ENCODE data around the gene RAB19. TPM values are rescaled to one million over a fixed set of nuclear protein-coding genes. Genes with fewer than 3 reads are reported as not detected.

RAB19 gene
- total and polyA plus RNA-seq, 12 donors, result 0.44 TPM; not detected in 11

- Histone ChIP-seq H3K36me3 (replicated peaks in 1 of 2) (no peaks in the 10 kb centered on the region), H3K9me3 (replicated peaks in 1 of 3) (no peaks in the 10 kb centered on the region), H3K27ac (no peak overlapping the region), H3K4me3 (no peak overlapping the region), H3K27me3 (no peaks in the 10 kb centered on the region), H3K4me1 (replicated peaks in 1 of 2) (peaks cover 0 to 3% of the 10 kb centered on the region in 2 donors)
- WGBS, 4 donors, result 71 to 80% (median 74%) methylated on average over 4 of the region's 4 CpGs
- no peak for DNase-seq
- no peak for TF ChIP-seq POLR2A (IDR thresholded peaks at IDR 0.05)
- TF ChIP-seq, protein P1, sequence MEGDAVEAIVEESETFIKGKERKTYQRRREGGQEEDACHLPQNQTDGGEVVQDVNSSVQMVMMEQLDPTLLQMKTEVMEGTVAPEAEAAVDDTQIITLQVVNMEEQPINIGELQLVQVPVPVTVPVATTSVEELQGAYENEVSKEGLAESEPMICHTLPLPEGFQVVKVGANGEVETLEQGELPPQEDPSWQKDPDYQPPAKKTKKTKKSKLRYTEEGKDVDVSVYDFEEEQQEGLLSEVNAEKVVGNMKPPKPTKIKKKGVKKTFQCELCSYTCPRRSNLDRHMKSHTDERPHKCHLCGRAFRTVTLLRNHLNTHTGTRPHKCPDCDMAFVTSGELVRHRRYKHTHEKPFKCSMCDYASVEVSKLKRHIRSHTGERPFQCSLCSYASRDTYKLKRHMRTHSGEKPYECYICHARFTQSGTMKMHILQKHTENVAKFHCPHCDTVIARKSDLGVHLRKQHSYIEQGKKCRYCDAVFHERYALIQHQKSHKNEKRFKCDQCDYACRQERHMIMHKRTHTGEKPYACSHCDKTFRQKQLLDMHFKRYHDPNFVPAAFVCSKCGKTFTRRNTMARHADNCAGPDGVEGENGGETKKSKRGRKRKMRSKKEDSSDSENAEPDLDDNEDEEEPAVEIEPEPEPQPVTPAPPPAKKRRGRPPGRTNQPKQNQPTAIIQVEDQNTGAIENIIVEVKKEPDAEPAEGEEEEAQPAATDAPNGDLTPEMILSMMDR (IDR thresholded peaks at IDR 0.05), result no peak
- intact Hi-C loops (cut with DNase I), result no loop called here
Observed at GRCh38 chr7:140390034-140390433, 13.8 kb upstream of the RAB19 start.

- TF ChIP-seq, protein P1 (IDR thresholded peaks at IDR 0.05), result no peak
- no peaks in the 10 kb centered on the region for H3K36me3 ChIP-seq (replicated peaks in 1 of 2)
- intact Hi-C loops (cut with DNase I), result no loop called here
- H3K9me3 ChIP-seq (replicated peaks in 1 of 3), result no peaks in the 10 kb centered on the region
- H3K27me3 ChIP-seq, result no peaks in the 10 kb centered on the region
- no peak overlapping the region for H3K4me3 ChIP-seq
- 68 to 73% (median 71%) methylated on average over 8 of the region's 8 CpGs for WGBS, 4 donors
- peak in 1 of 7 donors; percentile 16 for DNase-seq
- peaks cover 0 to 3% of the 10 kb centered on the region in 2 donors for H3K4me1 ChIP-seq (replicated peaks in 1 of 2)
- H3K27ac ChIP-seq, result no peak overlapping the region
Observed at GRCh38 chr7:140390466-140391190, 13.2 kb upstream of the RAB19 start.

- no peaks in the 10 kb centered on the region for H3K36me3 ChIP-seq (replicated peaks in 1 of 2)
- no peaks in the 10 kb centered on the region for H3K9me3 ChIP-seq (replicated peaks in 1 of 3)
- WGBS, 4 donors, result 81 to 93% (median 88%) methylated on average over 1 of the region's 1 CpG
- intact Hi-C loops (cut with DNase I), result no loop called here
- DNase-seq, result no peak
- H3K27me3 ChIP-seq, result no peaks in the 10 kb centered on the region
- peaks cover 0 to 3% of the 10 kb centered on the region in 2 donors for H3K4me1 ChIP-seq (replicated peaks in 1 of 2)
- H3K4me3 ChIP-seq, result no peak overlapping the region
- TF ChIP-seq, protein P1 (IDR thresholded peaks at IDR 0.05), result no peak
- TF ChIP-seq POLR2A (IDR thresholded peaks at IDR 0.05), result no peak
- no peak overlapping the region for H3K27ac ChIP-seq
Observed at GRCh38 chr7:140391634-140392033, 12.2 kb upstream of the RAB19 start.

DNA sequence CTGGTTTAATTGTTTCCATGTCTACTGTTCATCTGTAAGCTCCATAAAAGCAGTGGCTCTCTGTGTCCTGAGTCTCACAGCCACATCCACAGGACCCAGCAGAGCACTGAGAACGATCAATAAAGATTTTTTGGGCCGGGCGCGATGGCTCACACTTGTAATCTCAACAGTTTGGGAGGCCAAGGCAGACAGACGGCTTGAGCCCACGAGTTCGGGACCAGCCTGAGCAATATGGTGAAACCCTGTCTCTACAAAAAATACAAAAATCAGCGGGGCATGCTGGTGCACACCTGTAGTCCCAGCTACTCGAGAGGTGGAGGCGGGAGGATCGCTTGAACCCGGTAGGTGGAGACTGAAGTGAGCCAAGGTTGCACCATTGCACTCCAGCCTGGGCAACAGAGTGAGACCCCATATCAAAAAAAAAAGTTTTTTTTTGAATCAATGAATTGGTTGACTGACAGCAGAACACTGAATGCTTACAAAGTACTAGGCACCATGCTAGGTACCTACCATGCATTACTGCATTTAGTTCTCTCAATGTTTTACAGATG, 10.0 kb upstream of the RAB19 start:
- Histone ChIP-seq H3K4me1 (replicated peaks in 1 of 2) (peaks cover 0 to 9% of the 10 kb centered on the region in 2 donors), H3K27me3 (no peaks in the 10 kb centered on the region), H3K4me3 (no peak overlapping the region), H3K9me3 (replicated peaks in 1 of 3) (no peaks in the 10 kb centered on the region), H3K36me3 (replicated peaks in 1 of 2) (no peaks in the 10 kb centered on the region), H3K27ac (no peak overlapping the region)
- WGBS, 4 donors, result 95 to 97% (median 97%) methylated on average over 11 to 12 of the region's 12 CpGs
- intact Hi-C loops (cut with DNase I), result no loop called here
- TF ChIP-seq, protein P1 (IDR thresholded peaks at IDR 0.05), result no peak
- no peak for TF ChIP-seq POLR2A (IDR thresholded peaks at IDR 0.05)
- DNase-seq, result no peak
